ACC112 (cell line): ENCODE results near the gene HADHB.

Experiments
- H2AFZ ChIP-seq: fragments of 200-600 bp; sonication (generic); one replicate; pipeline ENCODE4 v1.6.0; 2017; ENCODE audit warnings: antibody characterized with exemption, low read length; ENCODE audit not compliant: unreplicated experiment
- H3K27ac ChIP-seq: fragments of 200-600 bp; sonication (generic); 2 replicates; pipeline ENCODE4 v1.5.1; 2014; ENCODE audit warnings: low read depth, mild to moderate bottlenecking, antibody characterized with exemption, low read length, moderate library complexity
- H3K27me3 ChIP-seq: fragments of 200-600 bp; sonication (generic); 2 replicates; pipeline ENCODE4 v1.6.1; 2014; ENCODE audit warnings: mild to moderate bottlenecking, antibody characterized with exemption, low read length, moderate library complexity, mixed read lengths; ENCODE audit not compliant: insufficient read depth
- H3K36me3 ChIP-seq: fragments of 200-600 bp; sonication (generic); 2 replicates; pipeline ENCODE4 v1.6.1; 2016; ENCODE audit warnings: mild to moderate bottlenecking, antibody characterized with exemption, low read length, moderate library complexity, mixed read lengths; ENCODE audit not compliant: insufficient read depth
- H3K4me1 ChIP-seq: fragments of 200-600 bp; sonication (generic); one replicate; pipeline ENCODE4 v1.6.1; 2016; ENCODE audit warnings: low read length, mixed read lengths; ENCODE audit not compliant: insufficient read depth, unreplicated experiment, control insufficient read depth
- H3K4me3 ChIP-seq: fragments of 200-600 bp; sonication (generic); 2 replicates; pipeline ENCODE4 v1.5.1; 2014; ENCODE audit warnings: mild to moderate bottlenecking, low read depth, low read length
- H3K79me2 ChIP-seq: fragments of 200-600 bp; sonication (generic); one replicate; pipeline ENCODE4 v1.6.0; 2016; ENCODE audit warnings: low read length; ENCODE audit not compliant: control insufficient read depth, unreplicated experiment, insufficient read depth

HADHB gene

DNA sequence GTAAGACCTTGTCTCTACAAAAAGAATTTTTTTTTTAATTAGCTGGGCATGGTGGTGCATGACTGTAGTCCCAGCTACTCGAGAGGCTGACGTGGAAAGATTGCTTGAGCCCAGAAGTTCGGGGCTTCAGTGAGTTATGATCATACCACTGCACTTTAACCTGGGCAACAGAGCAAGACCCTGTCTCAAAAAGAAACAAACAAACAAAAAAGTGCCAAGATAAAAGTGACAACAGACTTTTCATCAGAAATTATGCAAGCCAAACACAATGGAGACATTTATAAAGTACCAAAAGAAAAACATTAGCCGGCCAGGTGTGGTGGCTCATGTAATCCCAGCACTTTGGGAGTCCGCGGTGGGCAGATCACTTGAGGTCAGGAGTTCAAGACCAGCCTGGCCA lies 27.0 kb upstream of the HADHB start:
- H3K27ac ChIP-seq = no peak overlapping the region
- H3K4me3 ChIP-seq = no peak overlapping the region
- no peaks in the 10 kb centered on the region for H3K4me1 ChIP-seq
- no peaks in the 10 kb centered on the region for H3K27me3 ChIP-seq
- no peak overlapping the region for H2AFZ ChIP-seq
- no peaks in the 10 kb centered on the region for H3K79me2 ChIP-seq
- peaks cover 54% of the 10 kb centered on the region for H3K36me3 ChIP-seq

DNA sequence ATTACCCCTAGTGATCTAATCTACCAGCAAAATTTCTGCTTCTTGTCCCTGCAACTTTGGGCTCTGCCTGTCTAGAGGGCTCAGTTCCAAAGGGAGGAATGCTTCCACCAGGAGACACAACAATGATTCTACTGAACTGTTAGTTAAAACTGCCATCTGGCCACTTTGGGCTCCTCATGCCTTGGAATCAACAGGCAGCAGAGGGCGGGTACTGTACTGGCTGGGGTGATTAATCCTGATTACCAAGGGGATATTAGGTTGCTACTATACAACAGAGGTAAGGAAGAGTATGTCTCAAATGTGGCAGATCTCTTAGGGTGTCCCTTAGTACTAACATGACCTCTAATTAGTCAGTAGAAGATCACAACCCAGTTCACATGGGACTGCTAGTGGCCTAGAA lies 21.7 kb upstream of the HADHB start:
- Histone ChIP-seq H3K4me1 (no peaks in the 10 kb centered on the region), H3K27me3 (no peaks in the 10 kb centered on the region), H3K79me2 (no peaks in the 10 kb centered on the region), H2AFZ (no peak overlapping the region), H3K27ac (no peak overlapping the region), H3K36me3 (peaks cover 56% of the 10 kb centered on the region), H3K4me3 (no peak overlapping the region)

DNA sequence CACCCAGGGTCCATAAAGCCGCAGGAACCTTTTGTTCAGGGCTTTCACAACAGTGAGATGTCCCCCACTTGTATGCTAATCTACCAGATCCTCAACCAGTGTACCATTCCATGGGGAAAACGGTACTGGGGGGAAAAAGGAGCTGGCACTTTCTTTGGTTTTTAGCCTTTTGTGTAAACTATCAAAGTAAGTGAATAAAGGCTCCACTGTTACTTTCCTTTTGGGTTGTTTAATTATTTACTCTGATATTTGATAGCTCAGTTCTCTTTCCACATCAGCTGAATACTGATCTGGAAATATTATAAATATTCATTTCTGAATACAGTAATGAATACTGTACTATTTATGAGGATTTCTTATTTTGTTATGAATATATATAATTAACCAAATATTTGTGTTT lies 20.6 kb upstream of the HADHB start:
- Histone ChIP-seq H3K36me3 (peaks cover 63% of the 10 kb centered on the region), H2AFZ (no peak overlapping the region), H3K4me1 (no peaks in the 10 kb centered on the region), H3K79me2 (no peaks in the 10 kb centered on the region), H3K4me3 (no peak overlapping the region), H3K27me3 (no peaks in the 10 kb centered on the region), H3K27ac (no peak overlapping the region)

DNA sequence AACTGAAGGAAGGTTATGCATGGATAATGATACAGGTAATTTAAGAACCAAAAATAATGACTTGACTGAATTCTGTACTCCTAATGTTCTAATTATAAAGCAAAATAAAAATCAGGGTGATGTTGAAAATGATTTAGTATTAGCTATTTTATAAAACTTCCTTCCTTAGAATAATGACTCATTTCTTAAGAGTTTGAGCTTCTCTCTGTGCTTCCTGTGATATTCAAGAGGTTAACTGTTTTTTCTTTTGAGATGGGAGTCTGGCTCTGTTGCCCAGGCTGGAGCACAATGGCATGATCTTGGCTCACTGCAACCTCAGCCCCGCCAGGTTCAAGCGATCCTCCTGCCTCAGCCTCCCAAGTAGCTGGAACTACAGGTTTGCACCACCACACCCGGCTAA lies 15.1 kb upstream of the HADHB start:
- H3K36me3 ChIP-seq = peaks cover 63% of the 10 kb centered on the region
- H3K79me2 ChIP-seq = no peaks in the 10 kb centered on the region
- no peaks in the 10 kb centered on the region for H3K4me1 ChIP-seq
- no peak overlapping the region for H3K4me3 ChIP-seq
- H3K27me3 ChIP-seq = no peaks in the 10 kb centered on the region
- H2AFZ ChIP-seq = no peak overlapping the region
- H3K27ac ChIP-seq = no peak overlapping the region

DNA sequence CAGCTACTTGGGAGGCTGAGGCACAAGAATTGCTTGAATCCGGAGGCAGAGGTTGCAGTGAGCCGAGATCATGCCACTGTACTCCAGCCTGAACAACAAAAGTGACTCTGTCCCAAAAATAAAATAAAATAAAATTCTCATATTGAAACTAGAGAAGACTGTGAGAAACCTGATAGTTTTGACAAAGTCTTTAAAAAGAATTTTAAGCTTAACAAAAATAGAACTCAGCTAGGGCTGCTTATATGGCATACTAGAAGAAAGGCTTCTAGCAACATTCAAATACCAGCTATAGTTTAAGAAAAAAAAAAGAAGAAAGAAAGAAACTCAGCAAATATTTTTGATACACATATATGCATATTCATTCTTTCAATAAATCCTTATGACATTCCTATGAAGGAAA lies 13.9 kb upstream of the HADHB start:
- H3K4me1 ChIP-seq = no peaks in the 10 kb centered on the region
- H3K27me3 ChIP-seq = no peaks in the 10 kb centered on the region
- H2AFZ ChIP-seq = no peak overlapping the region
- no peaks in the 10 kb centered on the region for H3K79me2 ChIP-seq
- peaks cover 62% of the 10 kb centered on the region for H3K36me3 ChIP-seq
- H3K4me3 ChIP-seq = no peak overlapping the region
- no peak overlapping the region for H3K27ac ChIP-seq

DNA sequence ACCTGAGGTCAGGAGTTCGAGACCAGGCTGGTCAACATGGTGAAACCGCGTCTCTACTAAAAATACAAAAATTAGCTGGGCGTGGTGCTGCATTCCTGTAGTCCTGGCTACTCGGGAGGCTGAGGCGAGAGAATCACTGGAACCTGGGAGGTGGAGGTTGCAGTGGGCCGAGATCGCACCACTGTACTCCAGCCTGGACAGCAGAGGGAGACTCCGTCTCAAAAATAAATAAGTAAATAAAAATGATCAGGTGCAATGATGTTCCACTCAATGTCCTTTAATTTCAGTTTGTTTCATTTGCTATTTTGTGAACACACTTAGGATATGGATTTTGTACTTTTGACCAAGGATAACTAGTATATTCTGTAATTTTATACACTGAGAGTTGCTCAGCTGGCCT lies 9.7 kb upstream of the HADHB start:
- peaks cover 20% of the 10 kb centered on the region for H3K4me1 ChIP-seq
- peaks cover 22% of the 10 kb centered on the region for H3K79me2 ChIP-seq
- H3K27me3 ChIP-seq = no peaks in the 10 kb centered on the region
- H3K27ac ChIP-seq = no peak overlapping the region
- H3K36me3 ChIP-seq = peaks cover 29% of the 10 kb centered on the region
- no peak overlapping the region for H2AFZ ChIP-seq
- H3K4me3 ChIP-seq = no peak overlapping the region

DNA sequence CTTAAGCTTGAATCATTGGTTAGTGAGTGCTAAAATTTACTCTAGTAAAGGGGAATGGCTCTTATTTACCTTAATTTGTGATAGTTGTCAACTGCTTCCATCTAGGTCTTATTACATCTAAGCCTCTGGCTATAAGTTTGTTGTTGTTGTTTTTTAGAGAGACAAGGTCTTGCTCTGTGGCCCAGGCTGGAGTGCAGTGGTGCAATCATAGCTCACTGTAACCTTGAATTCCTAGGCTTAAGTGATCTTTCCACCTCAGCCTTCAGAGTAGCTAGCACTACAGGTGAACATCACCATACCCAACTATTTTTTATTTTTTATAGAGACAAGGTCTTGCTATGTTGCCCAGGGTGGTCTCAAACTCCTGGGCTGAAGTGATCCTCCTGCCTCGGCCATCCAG lies 6.9 kb upstream of the HADHB start:
- H3K27ac ChIP-seq = peak overlapping the region; percentile 34
- H3K4me3 ChIP-seq = no peak overlapping the region
- peaks cover 17% of the 10 kb centered on the region for H3K36me3 ChIP-seq
- peaks cover 39% of the 10 kb centered on the region for H3K4me1 ChIP-seq
- H3K27me3 ChIP-seq = no peaks in the 10 kb centered on the region
- peaks cover 50% of the 10 kb centered on the region for H3K79me2 ChIP-seq
- no peak overlapping the region for H2AFZ ChIP-seq

DNA sequence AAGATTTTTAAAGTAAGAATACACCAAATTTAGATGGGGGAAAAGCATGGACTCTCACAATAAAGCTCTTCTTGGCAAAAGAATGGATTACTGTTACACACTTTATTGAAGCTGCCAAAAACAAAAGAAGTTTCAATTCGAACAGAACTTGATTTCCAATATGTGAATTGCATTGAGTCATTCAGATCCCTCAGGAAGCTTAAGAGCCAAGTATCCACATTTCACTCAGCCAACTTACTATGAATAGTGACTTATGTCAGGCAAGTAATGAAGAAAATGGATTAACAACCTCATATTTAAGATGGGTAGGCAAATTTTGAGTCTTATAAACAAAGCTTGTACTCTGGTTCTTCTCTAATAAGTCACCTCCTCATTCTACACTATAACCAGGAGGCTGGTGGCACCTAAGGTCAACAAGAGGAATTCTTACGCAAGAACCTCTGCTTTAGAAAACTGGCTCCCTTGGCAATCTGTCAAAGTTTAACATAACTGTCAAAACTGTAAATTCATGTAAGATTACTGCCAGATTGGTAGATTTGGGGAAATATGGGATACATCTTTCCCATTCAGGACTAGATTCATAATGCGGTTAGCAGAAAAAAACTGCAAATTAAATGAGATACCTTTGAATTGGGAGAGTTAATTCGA lies 6.3 kb upstream of the HADHB start:
- Histone ChIP-seq H3K79me2 (peaks cover 55% of the 10 kb centered on the region), H3K27ac (peak overlapping the region; percentile 34), H3K36me3 (peaks cover 13% of the 10 kb centered on the region), H3K27me3 (no peaks in the 10 kb centered on the region), H3K4me1 (peaks cover 39% of the 10 kb centered on the region), H2AFZ (no peak overlapping the region), H3K4me3 (peak overlapping the region; percentile 15; the same call in 1 of the 2 replicates)

DNA sequence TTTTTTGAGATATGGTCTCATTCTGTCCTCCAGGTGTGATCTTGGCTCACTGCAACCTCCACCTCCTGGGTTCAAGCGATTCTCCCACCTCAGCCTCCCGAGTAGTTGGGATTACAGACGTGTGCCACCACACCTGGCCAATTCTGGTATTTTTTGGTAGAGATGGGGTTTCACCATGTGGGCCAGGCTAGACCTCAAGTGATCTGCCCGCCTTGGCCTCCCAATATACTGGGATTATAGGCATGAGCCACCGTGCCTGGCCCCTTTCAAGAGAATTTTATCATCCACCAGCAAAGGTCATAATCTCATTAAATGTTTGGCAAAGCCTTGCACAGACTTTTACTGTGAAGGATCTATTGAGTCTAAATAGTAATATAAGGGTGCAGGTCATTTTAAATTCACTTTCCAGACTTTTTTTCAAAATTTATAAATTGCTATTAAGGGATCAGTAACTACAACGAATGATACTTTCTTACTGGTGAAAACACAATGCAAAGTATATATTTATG lies 2.8 kb upstream of the HADHB start:
- peak overlapping the region; percentile 95 for H3K4me3 ChIP-seq
- peaks cover 51% of the 10 kb centered on the region for H3K4me1 ChIP-seq
- H3K27ac ChIP-seq = no peak overlapping the region
- peaks cover 82% of the 10 kb centered on the region for H3K79me2 ChIP-seq
- H2AFZ ChIP-seq = no peak overlapping the region
- 0 out of 2 replicates have a peak, but pooled peaks cover under 1% of the 10 kb centered on the region for H3K36me3 ChIP-seq
- H3K27me3 ChIP-seq = no peaks in the 10 kb centered on the region

DNA sequence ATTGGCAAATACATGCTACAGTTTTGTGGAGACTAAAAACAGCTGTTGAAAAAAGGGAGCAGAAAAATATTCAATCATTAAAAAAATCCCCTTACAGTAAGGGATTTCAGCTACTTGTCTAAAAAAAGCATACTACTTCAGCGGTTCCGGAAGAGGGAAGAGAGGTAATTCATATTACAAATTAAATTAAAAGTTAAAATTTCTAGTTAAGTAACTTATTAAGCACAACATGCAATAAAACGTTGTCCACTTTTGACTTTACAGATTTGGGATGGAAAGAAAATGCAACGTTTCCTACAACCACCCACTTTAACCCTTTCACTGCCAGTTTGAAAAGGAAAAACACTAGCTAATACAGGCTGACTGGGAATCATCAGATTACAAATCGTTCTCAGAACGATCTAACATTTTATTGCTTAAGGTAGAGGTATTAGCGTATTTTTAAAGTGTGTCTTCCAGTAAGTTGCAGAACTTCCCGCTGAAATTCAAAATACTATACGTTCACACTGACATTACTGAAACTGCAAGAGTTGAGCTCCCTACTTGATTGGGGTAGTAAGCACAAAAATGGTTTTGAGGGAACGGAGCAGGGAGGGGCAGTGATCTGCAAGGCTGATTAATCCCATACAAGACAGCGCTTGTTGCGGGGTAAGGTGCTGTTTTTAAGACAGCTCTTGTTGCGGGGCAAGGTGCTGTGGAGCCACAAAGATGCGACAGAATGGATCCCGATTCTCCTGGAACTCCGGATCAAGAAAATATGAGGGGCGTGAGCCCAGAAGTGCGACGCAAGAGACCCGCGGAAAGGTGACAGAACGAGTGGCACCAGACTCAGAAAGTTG lies 1.1 kb upstream of the HADHB start:
- no peaks in the 10 kb centered on the region for H3K27me3 ChIP-seq
- peaks cover 94% of the 10 kb centered on the region for H3K79me2 ChIP-seq
- H3K4me3 ChIP-seq = peak overlapping the region; percentile 95
- H3K4me1 ChIP-seq = peaks cover 47% of the 10 kb centered on the region
- peak overlapping the region; percentile 86 for H2AFZ ChIP-seq
- peak overlapping the region; percentile 90 for H3K27ac ChIP-seq
- H3K36me3 ChIP-seq = no peaks in the 10 kb centered on the region
